IMR-90 (cell line): ENCODE data around the gene C1QTNF8. TPM values are rescaled to one million over a fixed set of nuclear protein-coding genes. Genes with fewer than 3 reads are reported as not detected.

Experiments used
- ATAC-seq: fragments of 200-7000 bp; cut with Tn5 transposase; 2 replicates; pipeline ENCODE4 v1.9.1; 2020; ENCODE audit warnings: low read depth, mild to moderate bottlenecking, moderate library complexity
- BruUV-seq: library from RNA; stranded (reverse); fragments of 400-500 nt; replicated peaks from 2 replicates; lab custom pipeline; 2021; lab: Mats Ljungman, UMichigan
- CTCF ChIA-PET: fragments of 300-600 bp; formaldehyde crosslinking; extraction: SDS; loops from one replicate; lab custom pipeline; 2021; ENCODE audit warnings: antibody characterized with exemption; lab: Yijun Ruan, JAX
- POLR2A ChIA-PET: fragments of 300-600 bp; sonication (Branson Sonifier 250); formaldehyde crosslinking; loops from one replicate; lab custom pipeline; 2022; ENCODE audit warnings: antibody characterized with exemption; ENCODE audit not compliant: unreplicated experiment; lab: Charles Lee
- DNase-seq: peaks from one replicate; pipeline ENCODE4 v3.0.0; 2013
- H2AFZ ChIP-seq: replicated peaks from 2 replicates; pipeline ENCODE3; 2013; ENCODE audit warnings: low read length, mild to moderate bottlenecking; ENCODE audit not compliant: poor library complexity
- H2AK5ac ChIP-seq: 2 replicates; pipeline ENCODE4 v1.6.1; 2013; ENCODE audit warnings: low read depth, low read length, inconsistent platforms
- H2AK9ac ChIP-seq: replicated peaks from 2 replicates; pipeline ENCODE3; 2013; ENCODE audit warnings: mild to moderate bottlenecking, low read depth, low read length, moderate library complexity; ENCODE audit not compliant: poor library complexity
- H2BK120ac ChIP-seq: 2 replicates; pipeline ENCODE4 v1.6.1; 2013; ENCODE audit warnings: low read depth, low read length, inconsistent platforms
- H2BK15ac ChIP-seq: 3 replicates; pipeline ENCODE4 v1.6.1; 2013; ENCODE audit warnings: low read depth, low read length, inconsistent platforms
- H2BK20ac ChIP-seq: 2 replicates; pipeline ENCODE4 v1.6.1; 2013; ENCODE audit warnings: low read depth, mild to moderate bottlenecking, inconsistent platforms, low read length, moderate library complexity
- H2BK5ac ChIP-seq: 2 replicates; pipeline ENCODE4 v1.6.1; 2013; ENCODE audit warnings: mild to moderate bottlenecking, low read depth, low read length, inconsistent platforms; ENCODE audit not compliant: poor library complexity, severe bottlenecking
- H3K14ac ChIP-seq: replicated peaks from 2 replicates; pipeline ENCODE4 v1.6.1; 2013; ENCODE audit warnings: low read depth, low read length, inconsistent platforms
- H3K18ac ChIP-seq: 2 replicates; pipeline ENCODE4 v1.6.1; 2013; ENCODE audit warnings: low read depth, low read length, control low read depth
- H3K23ac ChIP-seq: 2 replicates; pipeline ENCODE4 v1.6.1; 2013; ENCODE audit warnings: low read depth, low read length, inconsistent platforms
- H3K27ac ChIP-seq: 2 replicates; pipeline ENCODE4 v1.5.1; 2013; ENCODE audit warnings: mild to moderate bottlenecking, control low read depth, low read length; ENCODE audit not compliant: insufficient read depth
- H3K27me3 ChIP-seq: 2 replicates; pipeline ENCODE4 v1.6.1; 2013; ENCODE audit warnings: low read length; ENCODE audit not compliant: control insufficient read depth, insufficient read depth
- H3K36me3 ChIP-seq: 2 replicates; pipeline ENCODE4 v1.6.1; 2013; ENCODE audit warnings: low read length, mixed read lengths; ENCODE audit not compliant: control insufficient read depth, insufficient read depth
- H3K4ac ChIP-seq: 2 replicates; pipeline ENCODE4 v1.6.1; 2013; ENCODE audit warnings: low read depth, low read length, inconsistent platforms
- H3K4me1 ChIP-seq: 2 replicates; pipeline ENCODE4 v1.6.1; 2013; ENCODE audit warnings: low read length, mixed read lengths; ENCODE audit not compliant: control insufficient read depth, insufficient read depth
- H3K4me2 ChIP-seq: 2 replicates; pipeline ENCODE4 v1.6.1; 2013; ENCODE audit warnings: low read depth, mild to moderate bottlenecking, control low read depth, low read length, moderate library complexity
- H3K4me3 ChIP-seq: 2 replicates; pipeline ENCODE4 v1.5.1; 2013; ENCODE audit warnings: low read depth, mild to moderate bottlenecking, control low read depth, low read length, moderate library complexity; ENCODE audit not compliant: insufficient read depth
- H3K56ac ChIP-seq: 2 replicates; pipeline ENCODE4 v1.6.1; 2013; ENCODE audit warnings: low read length, inconsistent platforms; ENCODE audit not compliant: insufficient read depth; ENCODE audit errors: extremely low read depth
- H3K79me1 ChIP-seq, 2 experiments: 2 replicates each; pipeline ENCODE4 v1.6.1; 2013; ENCODE audit warnings: low read length in 2 of 2, inconsistent platforms in 1 of 2, low read depth in 1 of 2
- H3K9ac ChIP-seq: 2 replicates; pipeline ENCODE4 v1.6.1; 2013; ENCODE audit warnings: low read depth, low read length, control low read depth
- H3K9me1 ChIP-seq: 2 replicates; pipeline ENCODE4 v1.6.1; 2013; ENCODE audit warnings: low read length, inconsistent platforms; ENCODE audit not compliant: insufficient read depth
- H3K9me3 ChIP-seq: 2 replicates; pipeline ENCODE4 v1.6.1; 2013; ENCODE audit warnings: low read length; ENCODE audit not compliant: control insufficient read depth, insufficient read depth
- H4K20me1 ChIP-seq: 2 replicates; pipeline ENCODE4 v1.6.1; 2013; ENCODE audit warnings: low read length, inconsistent platforms; ENCODE audit not compliant: insufficient read depth
- H4K5ac ChIP-seq: 2 replicates; pipeline ENCODE4 v1.6.1; 2013; ENCODE audit warnings: mild to moderate bottlenecking, low read depth, low read length, control low read depth
- H4K8ac ChIP-seq, 2 experiments: 2 replicates each; pipeline ENCODE4 v1.6.1; 2013; ENCODE audit warnings: low read depth in 2 of 2, low read length in 2 of 2, control low read depth in 1 of 2, inconsistent platforms in 1 of 2
- H4K91ac ChIP-seq: 2 replicates; pipeline ENCODE4 v1.6.1; 2013; ENCODE audit warnings: low read depth, low read length, inconsistent platforms; ENCODE audit not compliant: insufficient read depth
- BHLHE40 ChIP-seq: fragments of 150-350 bp; IDR thresholded peaks from 2 replicates; pipeline ENCODE4 v1.6.1; 2016; ENCODE audit warnings: mild to moderate bottlenecking, low read depth, low read length
- CHD1 ChIP-seq: IDR thresholded peaks from 2 replicates; pipeline ENCODE4 v1.6.1; 2012; ENCODE audit warnings: low read depth, low read length, improper control_type of control experiment
- ELK1 ChIP-seq: fragments of 150-350 bp; IDR thresholded peaks from 2 replicates; pipeline ENCODE4 v1.6.1; 2016; ENCODE audit warnings: low read depth, mild to moderate bottlenecking, low read length, moderate library complexity, borderline replicate concordance
- FOS ChIP-seq: fragments of 150-350 bp; IDR thresholded peaks from 2 replicates; pipeline ENCODE4 v1.6.1; 2016; ENCODE audit warnings: low read depth, low read length
- MAFK ChIP-seq: IDR thresholded peaks from 2 replicates; pipeline ENCODE4 v1.6.1; 2012; ENCODE audit warnings: low read depth, low read length, improper control_type of control experiment
- MAZ ChIP-seq: IDR thresholded peaks from 2 replicates; pipeline ENCODE4 v1.6.1; 2012; ENCODE audit warnings: low read depth, mild to moderate bottlenecking, low read length, improper control_type of control experiment, moderate library complexity, borderline replicate concordance
- POLR2A ChIP-seq: IDR thresholded peaks from 2 replicates; pipeline ENCODE4 v1.6.1; 2012; ENCODE audit warnings: mild to moderate bottlenecking, low read depth, low read length
- RAD21 ChIP-seq: IDR thresholded peaks from 2 replicates; pipeline ENCODE4 v1.6.1; 2012; ENCODE audit warnings: low read length, improper control_type of control experiment
- RCOR1 ChIP-seq: IDR thresholded peaks from 2 replicates; pipeline ENCODE4 v1.6.1; 2012; ENCODE audit warnings: mild to moderate bottlenecking, low read length, improper control_type of control experiment; ENCODE audit not compliant: insufficient replicate concordance
- RFX5 ChIP-seq: IDR thresholded peaks from 2 replicates; pipeline ENCODE4 v1.8.0; 2012; ENCODE audit warnings: low read depth, mild to moderate bottlenecking, low read length, moderate library complexity
- SMC3 ChIP-seq: fragments of 150-350 bp; IDR thresholded peaks from 2 replicates; pipeline ENCODE4 v1.6.1; 2016; ENCODE audit warnings: low read depth, mild to moderate bottlenecking, antibody characterized with exemption, low read length, moderate library complexity
- USF2 ChIP-seq: fragments of 150-350 bp; IDR thresholded peaks from 2 replicates; pipeline ENCODE4 v1.6.1; 2017; ENCODE audit warnings: mild to moderate bottlenecking, antibody characterized with exemption, low read length, low read depth
- WGBS, 2 experiments: methylation state at CpG; one replicate each; pipeline versions ENCODE4 v1.1.5 to v1.1.7; 2013; ENCODE audit warnings: missing lambda C conversion rate in 2 of 2; ENCODE audit not compliant: insufficient read length in 1 of 2; ENCODE audit errors: extremely low coverage in 2 of 2; 5-methylcytosine and 5-hydroxymethylcytosine counted together
- dilution Hi-C: fragments of 300-500 bp; cut with HindIII; formaldehyde crosslinking; loops from one replicate; pipeline ENCODE4 v1.14.3; 2018; ENCODE audit warnings: low sequenced_read_pairs; ENCODE audit not compliant: unreplicated experiment
- in situ Hi-C: fragments of 300-500 bp; cut with MboI; formaldehyde crosslinking; loops from 3 replicates; pipeline ENCODE4 v1.14.3; 2019; ENCODE audit warnings: low sequenced_read_pairs, inconsistent platforms, mixed read lengths
- intact Hi-C: fragments of 100-400 bp; cut with micrococcal nuclease; formaldehyde crosslinking; loops from 2 replicates; pipeline ENCODE4 v1.10.0; 2022
- polyA plus RNA-seq, 3 experiments: library from polyadenylated mRNA; depleted of rRNA; stranded (reverse); fragments of >200 nt; gene quantifications; 2 replicates each; pipeline ENCODE4 v1.2.3, GENCODE V29; 2012; ENCODE audit warnings: low replicate concordance in 1 of 3
- total RNA-seq: library from RNA; depleted of rRNA; stranded (reverse); fragments of >200 nt; gene quantifications from 2 replicates; pipeline ENCODE4 v1.2.3, GENCODE V29; 2012

C1QTNF8 gene
- total and polyA plus RNA-seq, 2 of the 4 experiments (the other 2 are of a cell fraction), result not detected

GRCh38 chr16:1090620-1091587, 5.1 kb downstream of the C1QTNF8 start (continued):
- TF ChIP-seq MAZ (no peak), FOS (no peak)

- ChIA-PET POLR2A (no interaction called here), CTCF (no interaction called here)
- intact Hi-C loops, result no loop called here
- no peaks in the 10 kb centered on the region for H3K9me1 ChIP-seq
- H3K9ac ChIP-seq, result no peak overlapping the region
- no TSS peak for BruUV-seq
- H3K4ac ChIP-seq, result no peak overlapping the region
- H4K5ac ChIP-seq, result no peak overlapping the region
- no peak overlapping the region for H2BK20ac ChIP-seq
- in situ Hi-C loops, result no loop called here
- H2BK120ac ChIP-seq, result no peak overlapping the region
- ATAC-seq, result no peak
- H4K20me1 ChIP-seq, result no peaks in the 10 kb centered on the region
- H3K23ac ChIP-seq, result no peak overlapping the region
- no peak overlapping the region for H3K4me3 ChIP-seq
- no peaks in the 10 kb centered on the region for H3K36me3 ChIP-seq
- no peak overlapping the region for H3K18ac ChIP-seq
- H3K4me1 ChIP-seq, result no peaks in the 10 kb centered on the region
- H3K9me3 ChIP-seq, result peaks cover 8% of the 10 kb centered on the region
- H3K27ac ChIP-seq, result no peak overlapping the region
- no peak overlapping the region for H2AK5ac ChIP-seq
- no peak overlapping the region for H2AFZ ChIP-seq
- H2AK9ac ChIP-seq, result no peak overlapping the region
- dilution Hi-C loops, result no loop called here
- no peak overlapping the region for H3K14ac ChIP-seq
- 14% methylated on average over 7 of the region's 38 CpGs; no CpG with 5 or more reads in 1 of the 2 experiments for WGBS, 2 experiments
- H4K8ac ChIP-seq, result no peak overlapping the region
- no peak overlapping the region for H4K91ac ChIP-seq
- no peaks in the 10 kb centered on the region for H3K79me1 ChIP-seq
- no peak overlapping the region for H2BK15ac ChIP-seq
- H3K4me2 ChIP-seq, result no peak overlapping the region
- H3K27me3 ChIP-seq, result peaks cover 23% of the 10 kb centered on the region
- no peak for DNase-seq
- no peak overlapping the region for H2BK5ac ChIP-seq
- no peak overlapping the region for H3K56ac ChIP-seq
- no peak for TF ChIP-seq RFX5
- TF ChIP-seq RAD21, result no peak
- TF ChIP-seq MAZ, result no peak
- TF ChIP-seq CHD1, result no peak
- TF ChIP-seq USF2, result no peak
- no peak for TF ChIP-seq RCOR1
- no peak for TF ChIP-seq MAFK
- no peak for TF ChIP-seq POLR2A
- no peak for TF ChIP-seq ELK1
- TF ChIP-seq FOS, result no peak
- TF ChIP-seq BHLHE40, result no peak
- TF ChIP-seq SMC3, result no peak
Measured at GRCh38 chr16:1089822-1090619, 6.0 kb downstream of the C1QTNF8 start.
